ENCODE data around the gene COLGALT1. TPM values are rescaled to one million over a fixed set of nuclear protein-coding genes. Genes with fewer than 3 reads are reported as not detected.
A peak's percentile ranks its signal among the peaks of the same experiment; 100 is the strongest.

Gene COLGALT1
- total RNA-seq, 1 donor from 2014 or later = 104 TPM

DNA sequence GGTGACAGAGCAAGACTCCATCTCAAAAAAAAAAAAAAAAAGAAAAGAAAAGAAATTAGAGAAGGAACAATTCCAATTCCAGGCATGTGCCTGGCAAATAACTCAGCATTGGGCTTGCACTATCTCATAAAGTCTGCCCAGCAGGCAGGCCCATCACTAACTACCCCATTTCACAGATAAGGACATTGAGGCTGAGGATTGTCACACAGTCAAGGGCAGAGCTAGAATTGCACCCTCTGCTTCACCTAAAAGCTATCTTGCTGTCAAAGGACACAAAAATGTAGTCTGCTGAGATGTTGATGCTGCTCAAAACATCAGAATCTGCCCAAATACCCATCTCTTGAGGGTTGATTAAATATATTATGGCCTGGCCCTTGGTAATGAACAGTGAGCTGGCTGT is 20.7 kb upstream of the COLGALT1 start:
- TF ChIP-seq, protein P1, sequence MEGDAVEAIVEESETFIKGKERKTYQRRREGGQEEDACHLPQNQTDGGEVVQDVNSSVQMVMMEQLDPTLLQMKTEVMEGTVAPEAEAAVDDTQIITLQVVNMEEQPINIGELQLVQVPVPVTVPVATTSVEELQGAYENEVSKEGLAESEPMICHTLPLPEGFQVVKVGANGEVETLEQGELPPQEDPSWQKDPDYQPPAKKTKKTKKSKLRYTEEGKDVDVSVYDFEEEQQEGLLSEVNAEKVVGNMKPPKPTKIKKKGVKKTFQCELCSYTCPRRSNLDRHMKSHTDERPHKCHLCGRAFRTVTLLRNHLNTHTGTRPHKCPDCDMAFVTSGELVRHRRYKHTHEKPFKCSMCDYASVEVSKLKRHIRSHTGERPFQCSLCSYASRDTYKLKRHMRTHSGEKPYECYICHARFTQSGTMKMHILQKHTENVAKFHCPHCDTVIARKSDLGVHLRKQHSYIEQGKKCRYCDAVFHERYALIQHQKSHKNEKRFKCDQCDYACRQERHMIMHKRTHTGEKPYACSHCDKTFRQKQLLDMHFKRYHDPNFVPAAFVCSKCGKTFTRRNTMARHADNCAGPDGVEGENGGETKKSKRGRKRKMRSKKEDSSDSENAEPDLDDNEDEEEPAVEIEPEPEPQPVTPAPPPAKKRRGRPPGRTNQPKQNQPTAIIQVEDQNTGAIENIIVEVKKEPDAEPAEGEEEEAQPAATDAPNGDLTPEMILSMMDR (IDR thresholded peaks at IDR 0.05) = no peak
- intact Hi-C loops (cut with DNase I) = no loop called here
- ATAC-seq = no peak

DNA sequence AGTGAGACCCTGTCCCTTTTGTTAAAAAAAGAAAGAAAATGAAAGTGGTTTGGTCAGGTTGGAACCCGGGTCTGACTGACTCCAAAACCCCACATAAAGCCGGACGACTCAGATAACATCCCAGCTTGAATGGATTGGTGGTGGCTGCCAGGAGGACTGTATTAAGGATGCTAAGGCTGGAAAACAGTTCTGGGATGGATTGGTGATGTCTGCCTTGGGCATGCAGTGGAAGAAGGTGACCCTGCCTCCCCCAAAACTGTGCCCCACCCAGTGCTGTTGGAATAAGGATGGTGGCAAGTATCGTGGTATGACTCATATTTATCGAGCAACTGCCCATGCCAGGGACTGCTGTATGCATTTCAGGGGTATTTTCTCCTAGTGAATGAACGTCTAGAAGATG is 18.5 kb upstream of the COLGALT1 start:
- TF ChIP-seq, protein P1 (IDR thresholded peaks at IDR 0.05) = no peak
- no peak overlapping the region for H3K4me3 ChIP-seq
- ATAC-seq = no peak
- H3K36me3 ChIP-seq = no peaks in the 10 kb centered on the region
- H3K4me1 ChIP-seq = peaks cover 13% of the 10 kb centered on the region
- H3K27me3 ChIP-seq = no peaks in the 10 kb centered on the region
- H3K9me3 ChIP-seq = no peaks in the 10 kb centered on the region
- no peak for DNase-seq
- intact Hi-C loops (cut with DNase I) = no loop called here
- H3K27ac ChIP-seq = no peak overlapping the region

More for the DNA sequence above, 20.7 kb upstream of the COLGALT1 start:
- no peaks in the 10 kb centered on the region for H3K36me3 ChIP-seq
- H3K27me3 ChIP-seq = no peaks in the 10 kb centered on the region
- H3K27ac ChIP-seq = no peak overlapping the region
- no peak overlapping the region for H3K4me3 ChIP-seq
- H3K4me1 ChIP-seq = peaks cover 13% of the 10 kb centered on the region
- DNase-seq = no peak
- H3K9me3 ChIP-seq = no peaks in the 10 kb centered on the region

DNA sequence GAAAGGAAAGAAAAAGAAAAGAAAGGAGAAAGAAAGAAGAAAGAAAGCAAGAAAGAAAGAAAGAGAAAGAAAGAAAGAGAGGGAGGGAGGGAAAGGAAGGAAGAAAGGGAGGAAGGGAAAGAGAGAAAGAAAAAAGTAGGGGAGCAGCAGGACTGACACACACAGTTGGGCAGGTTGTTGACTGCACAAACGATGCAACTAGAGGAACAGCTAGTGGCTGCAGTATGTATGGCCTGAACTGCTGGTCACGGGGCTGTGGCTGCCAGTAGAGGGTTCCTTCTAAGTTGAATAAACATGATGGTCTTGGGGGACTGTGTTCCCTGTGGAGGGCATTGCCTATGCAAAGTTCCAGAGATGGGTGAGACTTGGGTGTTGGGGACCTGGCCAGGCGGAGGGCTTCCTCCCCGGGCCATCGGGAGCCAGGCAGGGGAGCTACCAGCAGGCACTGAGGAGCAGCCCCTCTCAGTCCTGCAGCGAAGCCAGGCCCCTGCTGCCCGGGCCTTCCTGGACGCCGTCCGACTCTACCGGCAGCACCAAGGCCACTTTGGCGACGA is 16.7 kb upstream of the COLGALT1 start:
- Histone ChIP-seq H3K36me3 (no peaks in the 10 kb centered on the region), H3K27ac (peak overlapping the region; percentile 63), H3K9me3 (no peaks in the 10 kb centered on the region), H3K4me1 (peaks cover 13% of the 10 kb centered on the region), H3K4me3 (peak overlapping the region; percentile 56), H3K27me3 (no peaks in the 10 kb centered on the region)
- ATAC-seq (peak; percentile 1), DNase-seq (no peak)
- TF ChIP-seq, protein P1 (IDR thresholded peaks at IDR 0.05) = no peak
- intact Hi-C loops (cut with DNase I) = no loop called here

DNA sequence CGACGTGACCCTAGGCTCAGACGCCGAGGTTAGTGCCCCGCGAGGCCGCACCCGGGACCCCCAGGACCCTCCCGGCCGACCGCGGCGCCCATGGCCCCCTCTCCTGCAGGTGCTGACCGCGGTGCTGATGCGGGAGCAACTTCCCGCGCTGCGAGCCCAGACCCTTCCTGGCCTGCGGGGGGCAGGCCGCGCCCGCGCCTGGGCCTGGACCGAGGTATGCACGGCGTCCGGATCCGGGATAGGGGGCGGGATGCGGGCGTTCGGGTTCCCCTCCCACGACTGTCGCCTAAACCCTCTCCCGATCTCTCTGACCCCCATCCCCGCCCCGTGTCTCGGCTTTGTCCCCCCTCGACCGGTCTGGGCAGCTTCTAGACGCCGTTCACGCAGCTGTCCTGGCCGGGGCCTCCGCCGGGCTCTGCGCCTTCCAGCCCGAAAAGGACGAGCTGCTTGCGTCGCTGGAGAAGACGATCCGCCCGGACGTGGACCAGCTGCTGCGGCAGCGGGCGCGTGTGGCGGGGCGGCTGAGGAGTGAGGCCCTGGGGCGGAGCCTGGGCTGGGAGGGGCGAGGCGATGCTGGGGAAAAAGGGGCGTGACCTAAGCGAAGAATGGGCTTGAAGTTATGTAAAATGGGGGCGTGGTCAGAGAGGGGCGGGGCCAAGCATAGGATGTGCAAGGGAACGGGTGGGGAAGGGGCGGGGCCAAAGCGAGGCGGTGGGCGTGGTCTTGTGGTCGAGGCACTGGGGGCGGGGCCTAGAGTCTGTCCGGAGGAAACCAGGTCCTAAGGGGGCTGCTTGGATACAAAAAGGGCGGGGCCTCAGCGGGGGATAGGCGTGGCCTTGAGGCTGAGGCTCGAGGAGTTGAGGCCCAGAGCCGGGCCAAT is 16.0 kb upstream of the COLGALT1 start:
- H3K9me3 ChIP-seq = no peaks in the 10 kb centered on the region
- no peaks in the 10 kb centered on the region for H3K36me3 ChIP-seq
- DNase-seq = peak; percentile 96
- intact Hi-C loops (cut with DNase I) = no loop called here
- H3K27me3 ChIP-seq = no peaks in the 10 kb centered on the region
- H3K4me1 ChIP-seq = peaks cover 13% of the 10 kb centered on the region
- TF ChIP-seq, protein P1 (IDR thresholded peaks at IDR 0.05) = peak; percentile 42
- H3K27ac ChIP-seq = peak overlapping the region; percentile 63
- peak overlapping the region; percentile 56 for H3K4me3 ChIP-seq
- peak; percentile 96 for ATAC-seq

DNA sequence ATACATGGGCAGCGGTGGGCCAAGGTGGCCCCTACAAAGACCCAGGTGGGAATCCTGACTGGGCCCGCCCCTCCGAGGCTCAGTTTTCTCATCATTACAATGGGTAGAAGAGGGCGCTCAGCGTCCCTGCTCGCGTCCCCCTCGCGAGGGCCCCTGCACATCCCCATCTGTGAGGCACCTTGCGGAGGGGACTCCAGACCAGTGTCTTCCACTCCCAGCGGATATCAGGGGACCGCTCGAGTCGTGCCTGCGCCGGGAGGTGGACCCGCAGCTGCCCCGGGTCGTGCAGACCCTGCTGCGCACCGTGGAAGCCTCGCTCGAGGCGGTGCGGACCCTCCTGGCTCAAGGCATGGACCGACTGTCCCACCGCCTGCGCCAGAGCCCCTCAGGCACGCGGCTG is 15.3 kb upstream of the COLGALT1 start:
- ATAC-seq (no peak), DNase-seq (no peak)
- H3K27ac ChIP-seq = no peak overlapping the region

More for the DNA sequence above, 15.3 kb upstream of the COLGALT1 start:
- H3K9me3 ChIP-seq = no peaks in the 10 kb centered on the region
- intact Hi-C loops (cut with DNase I) = no loop called here
- TF ChIP-seq, protein P1 (IDR thresholded peaks at IDR 0.05) = no peak
- H3K36me3 ChIP-seq = no peaks in the 10 kb centered on the region
- no peak overlapping the region for H3K4me3 ChIP-seq
- no peaks in the 10 kb centered on the region for H3K27me3 ChIP-seq
- H3K4me1 ChIP-seq = peaks cover 13% of the 10 kb centered on the region

Data from upper lobe of right lung (tissue), 1 donor.